SK-N-SH (cell line): Measurements from ENCODE around the gene LPCAT2. TPM values are rescaled to one million over a fixed set of nuclear protein-coding genes. Genes with fewer than 3 reads are reported as not detected.

Experiments
- CTCF ChIA-PET: fragments of 300-600, 350-600 bp; formaldehyde crosslinking; extraction: SDS; loops from one replicate; lab custom pipeline; 2021; lab: Yijun Ruan, JAX
- POLR2A ChIA-PET: fragments of 350-600 bp; sonication (Branson Sonifier 250); formaldehyde crosslinking; extraction: SDS; loops from one replicate; lab custom pipeline; 2020; ENCODE audit warnings: antibody characterized with exemption, inconsistent platforms; lab: Yijun Ruan, JAX
- DNase-seq: peaks from one replicate; pipeline ENCODE4 v3.0.0; 2012
- H2AFZ ChIP-seq: fragments of 200-600 bp; sonication (generic); 2 replicates; pipeline ENCODE4 v1.8.1; 2016; ENCODE audit warnings: antibody characterized with exemption, mild to moderate bottlenecking, low read depth
- H3F3A ChIP-seq: fragments of 200-600 bp; sonication (generic); replicated peaks from 2 replicates; pipeline ENCODE3; 2016; ENCODE audit warnings: antibody characterized with exemption, mild to moderate bottlenecking; ENCODE audit not compliant: insufficient read depth
- H3K27ac ChIP-seq, 2 experiments: fragments of 200-500 bp in 1 of 2; fragments of 200-600 bp in 1 of 2; sonication (Bioruptor generic) in 1 of 2; sonication (generic), shearing (Covaris generic) in 1 of 2; 2 replicates each; pipeline versions ENCODE4 v1.5.1 to v1.6.1; 2014 to 2016; ENCODE audit warnings: low read depth in 2 of 2, inconsistent platforms in 1 of 2, low read length in 1 of 2, mild to moderate bottlenecking in 1 of 2, mixed read lengths in 1 of 2
- H3K27me3 ChIP-seq: fragments of 200-600 bp; sonication (generic), shearing (Covaris generic); 2 replicates; pipeline ENCODE4 v1.6.1; 2016; ENCODE audit warnings: mixed run types; ENCODE audit not compliant: insufficient read depth
- H3K36me3 ChIP-seq, 2 experiments: fragments of 200-500 bp in 1 of 2; fragments of 200-600 bp in 1 of 2; sonication (Bioruptor generic) in 1 of 2; sonication (generic) in 1 of 2; replicated peaks in 1 of 2; 2 replicates each; pipeline versions ENCODE3 to v1.5.1; 2014 to 2016; ENCODE audit warnings: low read length in 1 of 2, mild to moderate bottlenecking in 1 of 2; ENCODE audit not compliant: insufficient read depth in 2 of 2, control insufficient read depth in 1 of 2
- H3K4me1 ChIP-seq, 2 experiments: fragments of 200-500 bp in 1 of 2; fragments of 200-600 bp in 1 of 2; sonication (Bioruptor generic) in 1 of 2; sonication (generic), shearing (Covaris generic) in 1 of 2; 2 replicates each; pipeline versions ENCODE4 v1.5.1 to v1.6.1; 2014 to 2016; ENCODE audit warnings: low read depth in 1 of 2, low read length in 1 of 2, mixed run types in 1 of 2; ENCODE audit not compliant: insufficient read depth in 2 of 2, control insufficient read depth in 1 of 2
- H3K4me2 ChIP-seq: fragments of 200-600 bp; sonication (generic), shearing (Covaris generic); 2 replicates; pipeline ENCODE4 v1.6.1; 2017; ENCODE audit warnings: mixed run types
- H3K4me3 ChIP-seq, 2 experiments: fragments of 200-500 bp in 1 of 2; fragments of 200-600 bp in 1 of 2; sonication (Bioruptor generic) in 1 of 2; sonication (generic), shearing (Covaris generic) in 1 of 2; 2 replicates each; pipeline versions ENCODE4 v1.5.1 to v1.8.1; 2014 to 2016; ENCODE audit warnings: low read depth in 2 of 2, inconsistent platforms in 1 of 2, low read length in 1 of 2, mild to moderate bottlenecking in 1 of 2, mixed read lengths in 1 of 2, moderate library complexity in 1 of 2
- H3K79me2 ChIP-seq: fragments of 200-600 bp; sonication (generic); 2 replicates; pipeline ENCODE4 v1.8.1; 2017; ENCODE audit warnings: mild to moderate bottlenecking; ENCODE audit not compliant: insufficient read depth
- H3K9ac ChIP-seq: fragments of 200-600 bp; sonication (generic); 2 replicates; pipeline ENCODE4 v1.6.1; 2017; ENCODE audit warnings: mixed run types
- H3K9me2 ChIP-seq: fragments of 200-600 bp; sonication (generic); 2 replicates; pipeline ENCODE4 v1.6.1; 2017; ENCODE audit warnings: mixed run types
- H3K9me3 ChIP-seq: fragments of 200-600 bp; sonication (generic); 2 replicates; pipeline ENCODE4 v1.6.1; 2017; ENCODE audit warnings: mixed run types, mild to moderate bottlenecking, moderate library complexity
- H4K20me1 ChIP-seq: fragments of 200-600 bp; sonication (generic); 2 replicates; pipeline ENCODE4 v1.6.1; 2017; ENCODE audit warnings: mild to moderate bottlenecking, mixed run types; ENCODE audit not compliant: insufficient read depth
- ELF1 ChIP-seq: IDR thresholded peaks from 2 replicates; pipeline ENCODE4 v1.4.0; 2012
- EP300 ChIP-seq, 2 experiments: IDR thresholded peaks; 2 replicates each; pipeline versions ENCODE4 v1.4.0 to v1.6.1; 2012; ENCODE audit warnings: borderline replicate concordance in 1 of 2, low read depth in 1 of 2, low read length in 1 of 2
- MXI1 ChIP-seq: IDR thresholded peaks from 2 replicates; pipeline ENCODE4 v1.6.1; 2012; ENCODE audit warnings: mild to moderate bottlenecking, low read depth, low read length, improper control_type of control experiment
- NRF1 ChIP-seq: IDR thresholded peaks from 2 replicates; pipeline ENCODE4 v1.6.1; 2012; ENCODE audit warnings: low read depth, mild to moderate bottlenecking, low read length
- POLR2AphosphoS5 ChIP-seq: IDR thresholded peaks from 2 replicates; pipeline ENCODE4 v1.6.1; 2012; ENCODE audit warnings: low read depth, low read length
- REST ChIP-seq: IDR thresholded peaks from 2 replicates; pipeline ENCODE4 v1.6.1; 2012; ENCODE audit warnings: mild to moderate bottlenecking, low read depth, low read length, moderate library complexity
- RXRA ChIP-seq: IDR thresholded peaks from 2 replicates; pipeline ENCODE4 v1.4.0; 2012; ENCODE audit warnings: low read depth, mild to moderate bottlenecking, borderline replicate concordance
- SIN3A ChIP-seq: IDR thresholded peaks from 2 replicates; pipeline ENCODE4 v1.6.1; 2012; ENCODE audit warnings: low read depth, mild to moderate bottlenecking, low read length, moderate library complexity, borderline replicate concordance
- TAF1 ChIP-seq: IDR thresholded peaks from 2 replicates; pipeline ENCODE4 v1.6.1; 2012; ENCODE audit warnings: low read depth, mild to moderate bottlenecking, low read length, moderate library complexity, borderline replicate concordance
- TCF12 ChIP-seq: IDR thresholded peaks from 2 replicates; pipeline ENCODE4 v1.4.0; 2012
- YY1 ChIP-seq: IDR thresholded peaks from 2 replicates; pipeline ENCODE4 v1.4.0; 2012; ENCODE audit warnings: low read depth, mild to moderate bottlenecking
- WGBS: methylation state at CpG from one replicate; pipeline ENCODE4 v1.1.6; 2017; ENCODE audit warnings: low lambda C conversion rate; 5-methylcytosine and 5-hydroxymethylcytosine counted together
- polyA plus RNA-seq, 3 experiments: library from polyadenylated mRNA; depleted of rRNA; stranded (reverse); fragments of >200 nt; gene quantifications; 2 replicates each; pipeline ENCODE4 v1.2.3, GENCODE V29; 2012
- TF ChIP-seq, protein P1 (sequence below): fragments of 200-600 bp; sonication (generic); IDR thresholded peaks from 2 replicates; pipeline ENCODE4 v1.6.1; 2017; ENCODE audit warnings: antibody characterized with exemption, mild to moderate bottlenecking, moderate library complexity

Gene LPCAT2
- polyA plus RNA-seq (2012; rRNA removed), result 9.1 and 14.5 TPM in 2 replicates
- polyA plus RNA-seq (2012; cell fraction: cytosol; rRNA removed), result 12.4 and 14.1 TPM in 2 replicates
- polyA plus RNA-seq (2012; cell fraction: nucleus; rRNA removed), result 18.9 and 28.5 TPM in 2 replicates

DNA sequence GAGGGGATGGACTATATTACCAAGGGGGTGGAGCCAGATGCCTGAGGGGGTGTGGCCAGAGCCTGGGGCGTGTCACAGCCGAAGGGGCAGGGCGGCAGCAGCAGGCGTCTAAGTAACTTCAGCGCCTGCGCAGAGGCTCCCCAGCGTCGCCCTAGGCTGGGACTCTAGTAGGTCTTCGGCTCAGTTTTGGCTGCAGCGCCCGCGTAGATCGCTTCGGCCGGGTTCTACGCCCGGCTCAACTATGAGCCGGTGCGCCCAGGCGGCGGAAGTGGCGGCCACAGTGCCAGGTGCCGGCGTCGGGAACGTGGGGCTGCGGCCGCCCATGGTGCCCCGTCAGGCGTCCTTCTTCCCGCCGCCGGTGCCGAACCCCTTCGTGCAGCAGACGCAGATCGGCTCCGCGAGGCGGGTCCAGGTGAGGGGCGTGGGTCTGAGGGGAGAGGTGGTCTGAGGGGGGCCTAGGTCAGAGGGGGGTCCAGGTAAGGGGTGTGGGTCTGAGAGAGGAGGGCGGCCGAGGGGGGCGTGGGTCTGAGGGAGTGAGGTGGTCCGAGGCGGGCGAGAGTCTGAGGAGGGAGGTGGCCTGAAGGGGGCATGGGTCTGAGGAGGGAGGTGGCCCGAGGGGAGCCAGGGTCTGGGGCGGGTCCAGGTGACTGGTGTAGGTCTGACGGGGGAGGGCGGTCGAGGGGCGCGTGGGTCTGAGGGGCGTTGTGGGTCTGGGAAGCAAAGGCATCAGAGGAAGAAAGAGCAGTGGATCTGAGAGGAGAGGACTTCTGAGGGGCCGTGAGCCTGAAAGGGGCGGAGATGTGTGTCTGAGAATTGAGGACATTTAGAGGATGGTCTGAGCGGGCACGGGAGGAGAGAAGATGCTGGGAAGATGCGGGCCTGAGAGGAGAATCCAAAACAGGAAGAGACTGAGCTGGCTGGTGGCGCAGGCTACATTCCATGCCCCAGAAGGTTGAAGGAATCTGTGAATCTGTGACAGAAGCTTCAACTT lies at the start of gene LPCAT2:
LPCAT2 (plus strand) TSS at position 132 of the 991 bp plus-strand sequence; CDS start at position 242, 110 bp downstream.
- no peaks in the 10 kb centered on the region for H4K20me1 ChIP-seq
- peak within 1 kb of the TSS; percentile 92 for H3K4me2 ChIP-seq
- peaks cover 44% of the 10 kb centered on the region for H3F3A ChIP-seq
- ChIA-PET CTCF (interaction anchor here (0.9 to 1.7 kb wide), 4 partner anchors 8 to 44 kb away, joined by 3 to 9 read pairs (median 6); no protein-coding TSS in a partner anchor), POLR2A (interaction anchor here (0.6 to 1.0 kb wide), 2 partner anchors 148 to 337 kb away, joined by 3 read pairs; no protein-coding TSS in a partner anchor)
- TF ChIP-seq, protein P1, sequence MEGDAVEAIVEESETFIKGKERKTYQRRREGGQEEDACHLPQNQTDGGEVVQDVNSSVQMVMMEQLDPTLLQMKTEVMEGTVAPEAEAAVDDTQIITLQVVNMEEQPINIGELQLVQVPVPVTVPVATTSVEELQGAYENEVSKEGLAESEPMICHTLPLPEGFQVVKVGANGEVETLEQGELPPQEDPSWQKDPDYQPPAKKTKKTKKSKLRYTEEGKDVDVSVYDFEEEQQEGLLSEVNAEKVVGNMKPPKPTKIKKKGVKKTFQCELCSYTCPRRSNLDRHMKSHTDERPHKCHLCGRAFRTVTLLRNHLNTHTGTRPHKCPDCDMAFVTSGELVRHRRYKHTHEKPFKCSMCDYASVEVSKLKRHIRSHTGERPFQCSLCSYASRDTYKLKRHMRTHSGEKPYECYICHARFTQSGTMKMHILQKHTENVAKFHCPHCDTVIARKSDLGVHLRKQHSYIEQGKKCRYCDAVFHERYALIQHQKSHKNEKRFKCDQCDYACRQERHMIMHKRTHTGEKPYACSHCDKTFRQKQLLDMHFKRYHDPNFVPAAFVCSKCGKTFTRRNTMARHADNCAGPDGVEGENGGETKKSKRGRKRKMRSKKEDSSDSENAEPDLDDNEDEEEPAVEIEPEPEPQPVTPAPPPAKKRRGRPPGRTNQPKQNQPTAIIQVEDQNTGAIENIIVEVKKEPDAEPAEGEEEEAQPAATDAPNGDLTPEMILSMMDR, result no peak; the same call in 1 of the 2 replicates
- TF ChIP-seq TAF1 (peak; percentile 64; the same call in 1 of the 2 replicates), EP300 (IDR thresholded peaks at IDR 0.05; ENCODE audit: borderline replicate concordance in 1 of 2, low read depth in 1 of 2, low read length in 1 of 2) (no peak), MXI1 (peak; percentile 52), POLR2AphosphoS5 (peak; percentile 93), SIN3A (peak; percentile 67; the same call in 1 of the 2 replicates), ELF1 (0 out of 2 replicates have a peak, but pooled peaks have one; percentile 28), TCF12 (no peak; the same call in 1 of the 2 replicates), YY1 (no peak), REST (0 out of 2 replicates have a peak, but pooled peaks have one; percentile 21), NRF1 (peak; percentile 76), RXRA (no peak)
- H3K79me2 ChIP-seq, result peaks cover 52% of the 10 kb centered on the region
- peak within 1 kb of the TSS; percentile 69 to 80 for H3K27ac ChIP-seq
- H3K9me2 ChIP-seq, result no peaks in the 10 kb centered on the region
- peaks cover 48 to 73% of the 10 kb centered on the region in 2 experiments for H3K36me3 ChIP-seq
- peaks cover 0 to 2% of the 10 kb centered on the region in 2 experiments; a peak in 1 of 4 replicates for H3K4me1 ChIP-seq
- DNase-seq, result peak; percentile 94
- H3K9me3 ChIP-seq, result peaks cover 9% of the 10 kb centered on the region; the same call in 1 of the 2 replicates
- peak within 1 kb of the TSS; percentile 78; the same call in 1 of the 2 replicates for H2AFZ ChIP-seq
- H3K27me3 ChIP-seq, result no peaks in the 10 kb centered on the region
- H3K9ac ChIP-seq, result peak within 1 kb of the TSS; percentile 90
- peak within 1 kb of the TSS; percentile 59 to 89 for H3K4me3 ChIP-seq
- WGBS, result 1% methylated on average over 52 of the region's 61 CpGs
